ENCODE data around the gene MCAM.
A peak's percentile ranks its signal among the peaks of the same experiment; 100 is the strongest.

The MCAM gene

GRCh38 chr11:119297938-119298337 is 19.0 kb downstream of the MCAM start:
- FAIRE-seq (no peak), DNase-seq (ENCODE audit: insufficient read length) (no peak)
- TF ChIP-seq POLR2AphosphoS5 (IDR thresholded peaks at IDR 0.05; ENCODE audit: low read depth, low read length) = no peak
- TF ChIP-seq POLR2A (IDR thresholded peaks at IDR 0.05; ENCODE audit: low read depth, low read length) = no peak
- no peak for TF ChIP-seq TAF1 (IDR thresholded peaks at IDR 0.05; ENCODE audit: borderline replicate concordance, low read depth, low read length)

GRCh38 chr11:119295178-119295577 is 21.8 kb downstream of the MCAM start:
- FAIRE-seq (no peak), DNase-seq (ENCODE audit: insufficient read length) (no peak)
- TF ChIP-seq TAF1 (IDR thresholded peaks at IDR 0.05; ENCODE audit: borderline replicate concordance, low read depth, low read length) = no peak
- TF ChIP-seq POLR2A (IDR thresholded peaks at IDR 0.05; ENCODE audit: low read depth, low read length) = no peak
- no peak for TF ChIP-seq POLR2AphosphoS5 (IDR thresholded peaks at IDR 0.05; ENCODE audit: low read depth, low read length)

GRCh38 chr11:119293461-119293860 is 23.5 kb downstream of the MCAM start:
- TF ChIP-seq TAF1 (IDR thresholded peaks at IDR 0.05; ENCODE audit: borderline replicate concordance, low read depth, low read length) (no peak), POLR2AphosphoS5 (IDR thresholded peaks at IDR 0.05; ENCODE audit: low read depth, low read length) (no peak), POLR2A (IDR thresholded peaks at IDR 0.05; ENCODE audit: low read depth, low read length) (no peak)
- DNase-seq (ENCODE audit: insufficient read length) (no peak), FAIRE-seq (no peak)

- DNase-seq (ENCODE audit: insufficient read length) = no peak
- TF ChIP-seq TAF1 (IDR thresholded peaks at IDR 0.05; ENCODE audit: borderline replicate concordance, low read depth, low read length) (no peak), POLR2A (IDR thresholded peaks at IDR 0.05; ENCODE audit: low read depth, low read length) (no peak), POLR2AphosphoS5 (IDR thresholded peaks at IDR 0.05; ENCODE audit: low read depth, low read length) (no peak)
- FAIRE-seq = no peak
These were observed 25.9 kb downstream of the MCAM start for GRCh38 chr11:119290894-119291497.

GRCh38 chr11:119288219-119288618 is 28.7 kb downstream of the MCAM start:
- no peak for TF ChIP-seq TAF1 (IDR thresholded peaks at IDR 0.05; ENCODE audit: borderline replicate concordance, low read depth, low read length)
- TF ChIP-seq POLR2A (IDR thresholded peaks at IDR 0.05; ENCODE audit: low read depth, low read length) = no peak
- TF ChIP-seq POLR2AphosphoS5 (IDR thresholded peaks at IDR 0.05; ENCODE audit: low read depth, low read length) = no peak
- DNase-seq (ENCODE audit: insufficient read length) (no peak), FAIRE-seq (no peak)

- FAIRE-seq (no peak), DNase-seq (ENCODE audit: insufficient read length) (no peak)
- TF ChIP-seq POLR2AphosphoS5 (IDR thresholded peaks at IDR 0.05; ENCODE audit: low read depth, low read length) (no peak), POLR2A (IDR thresholded peaks at IDR 0.05; ENCODE audit: low read depth, low read length) (no peak), TAF1 (IDR thresholded peaks at IDR 0.05; ENCODE audit: borderline replicate concordance, low read depth, low read length) (no peak)
These were observed 31.5 kb downstream of the MCAM start for GRCh38 chr11:119285431-119285830.

GRCh38 chr11:119284344-119285157 is 32.4 kb downstream of the MCAM start:
- peak; percentile 79 for FAIRE-seq
- TF ChIP-seq TAF1 (IDR thresholded peaks at IDR 0.05; ENCODE audit: borderline replicate concordance, low read depth, low read length) (no peak), POLR2AphosphoS5 (IDR thresholded peaks at IDR 0.05; ENCODE audit: low read depth, low read length) (no peak), POLR2A (IDR thresholded peaks at IDR 0.05; ENCODE audit: low read depth, low read length) (no peak)
- DNase-seq (ENCODE audit: insufficient read length) = no peak

GRCh38 chr11:119282495-119282894 is 34.4 kb downstream of the MCAM start:
- DNase-seq (ENCODE audit: insufficient read length) (no peak), FAIRE-seq (peak; percentile 67)
- no peak for TF ChIP-seq TAF1 (IDR thresholded peaks at IDR 0.05; ENCODE audit: borderline replicate concordance, low read depth, low read length)
- TF ChIP-seq POLR2A (IDR thresholded peaks at IDR 0.05; ENCODE audit: low read depth, low read length) = no peak
- no peak for TF ChIP-seq POLR2AphosphoS5 (IDR thresholded peaks at IDR 0.05; ENCODE audit: low read depth, low read length)

GRCh38 chr11:119277660-119278059 is 39.3 kb downstream of the MCAM start:
- no peak for DNase-seq (ENCODE audit: insufficient read length)
- FAIRE-seq = no peak
- TF ChIP-seq POLR2A (IDR thresholded peaks at IDR 0.05; ENCODE audit: low read depth, low read length) (no peak), TAF1 (IDR thresholded peaks at IDR 0.05; ENCODE audit: borderline replicate concordance, low read depth, low read length) (no peak), POLR2AphosphoS5 (IDR thresholded peaks at IDR 0.05; ENCODE audit: low read depth, low read length) (no peak)

- no peak for DNase-seq (ENCODE audit: insufficient read length)
- TF ChIP-seq TAF1 (IDR thresholded peaks at IDR 0.05; ENCODE audit: borderline replicate concordance, low read depth, low read length) (no peak), POLR2AphosphoS5 (IDR thresholded peaks at IDR 0.05; ENCODE audit: low read depth, low read length) (no peak), POLR2A (IDR thresholded peaks at IDR 0.05; ENCODE audit: low read depth, low read length) (no peak)
- FAIRE-seq = peak; percentile 54
These were observed 43.2 kb downstream of the MCAM start for GRCh38 chr11:119273721-119274120.

- DNase-seq (ENCODE audit: insufficient read length) = no peak
- no peak for FAIRE-seq
- TF ChIP-seq TAF1 (IDR thresholded peaks at IDR 0.05; ENCODE audit: borderline replicate concordance, low read depth, low read length) (no peak), POLR2A (IDR thresholded peaks at IDR 0.05; ENCODE audit: low read depth, low read length) (no peak), POLR2AphosphoS5 (IDR thresholded peaks at IDR 0.05; ENCODE audit: low read depth, low read length) (no peak)
These were observed 49.3 kb downstream of the MCAM start for GRCh38 chr11:119267645-119268044.
